ENCODE data around the gene PAM16.

Gene PAM16

GRCh38 chr16:4369007-4369733 lies 18.0 kb upstream of the PAM16 start:
- DNase-seq (ENCODE audit: low read depth), result peak; percentile 81
- H3K4me3 ChIP-seq (ENCODE audit: low read length), result no peak overlapping the region
- no peak for TF ChIP-seq CTCF (IDR thresholded peaks at IDR 0.05; ENCODE audit: insufficient read depth, low read depth, low read length, missing control alignments)

GRCh38 chr16:4367393-4367856 lies 16.3 kb upstream of the PAM16 start:
- no peak for TF ChIP-seq CTCF (IDR thresholded peaks at IDR 0.05; ENCODE audit: insufficient read depth, low read depth, low read length, missing control alignments)
- no peak overlapping the region for H3K4me3 ChIP-seq (ENCODE audit: low read length)
- no peak for DNase-seq (ENCODE audit: low read depth)

- TF ChIP-seq CTCF (IDR thresholded peaks at IDR 0.05; ENCODE audit: insufficient read depth, low read depth, low read length, missing control alignments), result no peak
Measured at GRCh38 chr16:4366016-4366415, 14.9 kb upstream of the PAM16 start.

GRCh38 chr16:4365615-4366014 lies 14.5 kb upstream of the PAM16 start:
- no peak for DNase-seq (ENCODE audit: low read depth)
- no peak for TF ChIP-seq CTCF (IDR thresholded peaks at IDR 0.05; ENCODE audit: insufficient read depth, low read depth, low read length, missing control alignments)
- no peak overlapping the region for H3K4me3 ChIP-seq (ENCODE audit: low read length)

More at GRCh38 chr16:4366016-4366415, 14.9 kb upstream of the PAM16 start:
- no peak overlapping the region for H3K4me3 ChIP-seq (ENCODE audit: low read length)
- DNase-seq (ENCODE audit: low read depth), result no peak

GRCh38 chr16:4365014-4365406 lies 13.9 kb upstream of the PAM16 start:
- H3K4me3 ChIP-seq (ENCODE audit: low read length), result no peak overlapping the region
- DNase-seq (ENCODE audit: low read depth), result no peak
- no peak for TF ChIP-seq CTCF (IDR thresholded peaks at IDR 0.05; ENCODE audit: insufficient read depth, low read depth, low read length, missing control alignments)

GRCh38 chr16:4364196-4365013 lies 13.3 kb upstream of the PAM16 start:
- TF ChIP-seq CTCF (IDR thresholded peaks at IDR 0.05; ENCODE audit: insufficient read depth, low read depth, low read length, missing control alignments), result no peak
- no peak overlapping the region for H3K4me3 ChIP-seq (ENCODE audit: low read length)
- no peak for DNase-seq (ENCODE audit: low read depth)

Data from epithelial cell of esophagus (primary cell).